GM12878 (cell line): ENCODE measurements around the gene ORAI1. TPM values are rescaled to one million over a fixed set of nuclear protein-coding genes. Genes with fewer than 3 reads are reported as not detected.
A peak's percentile ranks its signal among the peaks of the same experiment; 100 is the strongest.

ENCODE experiments used
- BRCA1 ChIP-seq: IDR thresholded peaks from 2 replicates; pipeline ENCODE4 v1.6.1; 2011; ENCODE audit warnings: low read depth, low read length, improper control_type of control experiment
- CHD2 ChIP-seq: IDR thresholded peaks from 2 replicates; pipeline ENCODE4 v1.6.1; 2011; ENCODE audit warnings: low read depth, low read length, improper control_type of control experiment, borderline replicate concordance
- EED ChIP-seq: sonication (generic); IDR thresholded peaks from 2 replicates; pipeline ENCODE4 v1.6.1; 2016; ENCODE audit warnings: antibody characterized with exemption, low read depth
- HDGF ChIP-seq: fragments of 450-650 bp; IDR thresholded peaks from 2 replicates; pipeline ENCODE4 v1.6.1; 2016; ENCODE audit warnings: antibody characterized with exemption
- MEF2B ChIP-seq: fragments of 450-650 bp; IDR thresholded peaks from 2 replicates; pipeline ENCODE4 v1.6.1; 2018; ENCODE audit warnings: mild to moderate bottlenecking, moderate library complexity; ENCODE audit not compliant: partially characterized antibody, poor library complexity, severe bottlenecking
- SREBF1 ChIP-seq: IDR thresholded peaks from 2 replicates; pipeline ENCODE4 v1.6.1; 2012; ENCODE audit warnings: mild to moderate bottlenecking, low read length
- TCF7 ChIP-seq: IDR thresholded peaks from 2 replicates; pipeline ENCODE4 v1.6.1; 2014; ENCODE audit warnings: antibody characterized with exemption, borderline replicate concordance
- ZNF622 ChIP-seq: fragments of 450-650 bp; IDR thresholded peaks from 2 replicates; pipeline ENCODE4 v1.6.1; 2017; ENCODE audit warnings: mild to moderate bottlenecking, inconsistent platforms
- polyA plus RNA-seq, 11 experiments: library from polyadenylated mRNA; depleted of rRNA in 4 of 11; unstranded in 6 of 11; stranded (reverse) in 5 of 11; fragments of >200 nt; fragmentation: Nextera tagmentation in 4 of 11; fragmentation: Illumina TruSeq in 1 of 11; extraction: Ambion mirVana in 4 of 11; extraction: Trizol in 1 of 11; gene quantifications; 1 replicate in 1 of 11; 2 replicates in 10 of 11; pipeline versions ENCODE4 v1.2.1 to v1.2.3, GENCODE V29; 2011 to 2016; ENCODE audit warnings: inconsistent platforms in 2 of 11, missing spikeins in 2 of 11, low read depth in 1 of 11
- total RNA-seq, 4 experiments: library from RNA; depleted of rRNA in 3 of 4; stranded (reverse); fragments of >200 nt in 3 of 4; fragmentation: Illumina TruSeq in 1 of 4; extraction: Trizol in 1 of 4; gene quantifications; 2 replicates each; pipeline versions ENCODE4 v1.2.1 to v1.2.3, GENCODE V29; 2013 to 2021
- TF ChIP-seq, protein P1 (sequence below): IDR thresholded peaks from 2 replicates; pipeline ENCODE4 v1.6.1; 2012; ENCODE audit warnings: improper control_type of control experiment, low read depth, low read length; ENCODE audit not compliant: insufficient replicate concordance
- TF ChIP-seq, protein P2 (sequence below): fragments of 450-650 bp; IDR thresholded peaks from 2 replicates; pipeline ENCODE4 v1.6.1; 2017; ENCODE audit warnings: borderline replicate concordance
- TF ChIP-seq, protein P3 (sequence below): IDR thresholded peaks from 2 replicates; pipeline ENCODE4 v1.6.1; 2011; ENCODE audit warnings: mild to moderate bottlenecking, low read depth, low read length, moderate library complexity; ENCODE audit not compliant: insufficient replicate concordance
- TF ChIP-seq, protein P4 (sequence below): IDR thresholded peaks from 2 replicates; pipeline ENCODE4 v1.6.1; 2011; ENCODE audit warnings: low read depth, mild to moderate bottlenecking, low read length, moderate library complexity, borderline replicate concordance; ENCODE audit errors: extremely low read depth
- TF ChIP-seq, protein P5 (sequence below): fragments of 450-650 bp; IDR thresholded peaks from 2 replicates; pipeline ENCODE4 v1.6.1; 2016; ENCODE audit warnings: mild to moderate bottlenecking
- TF ChIP-seq, protein P6 (sequence below): fragments of 450-650 bp; IDR thresholded peaks from 2 replicates; pipeline ENCODE4 v1.6.1; 2016; ENCODE audit warnings: mild to moderate bottlenecking

Gene ORAI1
- total and polyA plus RNA-seq, 10 of the 15 experiments (the other 5 are each of a cell fraction or from before 2014, with no cell fraction given), result 5.5 to 33.1 (median 11.8) TPM

DNA sequence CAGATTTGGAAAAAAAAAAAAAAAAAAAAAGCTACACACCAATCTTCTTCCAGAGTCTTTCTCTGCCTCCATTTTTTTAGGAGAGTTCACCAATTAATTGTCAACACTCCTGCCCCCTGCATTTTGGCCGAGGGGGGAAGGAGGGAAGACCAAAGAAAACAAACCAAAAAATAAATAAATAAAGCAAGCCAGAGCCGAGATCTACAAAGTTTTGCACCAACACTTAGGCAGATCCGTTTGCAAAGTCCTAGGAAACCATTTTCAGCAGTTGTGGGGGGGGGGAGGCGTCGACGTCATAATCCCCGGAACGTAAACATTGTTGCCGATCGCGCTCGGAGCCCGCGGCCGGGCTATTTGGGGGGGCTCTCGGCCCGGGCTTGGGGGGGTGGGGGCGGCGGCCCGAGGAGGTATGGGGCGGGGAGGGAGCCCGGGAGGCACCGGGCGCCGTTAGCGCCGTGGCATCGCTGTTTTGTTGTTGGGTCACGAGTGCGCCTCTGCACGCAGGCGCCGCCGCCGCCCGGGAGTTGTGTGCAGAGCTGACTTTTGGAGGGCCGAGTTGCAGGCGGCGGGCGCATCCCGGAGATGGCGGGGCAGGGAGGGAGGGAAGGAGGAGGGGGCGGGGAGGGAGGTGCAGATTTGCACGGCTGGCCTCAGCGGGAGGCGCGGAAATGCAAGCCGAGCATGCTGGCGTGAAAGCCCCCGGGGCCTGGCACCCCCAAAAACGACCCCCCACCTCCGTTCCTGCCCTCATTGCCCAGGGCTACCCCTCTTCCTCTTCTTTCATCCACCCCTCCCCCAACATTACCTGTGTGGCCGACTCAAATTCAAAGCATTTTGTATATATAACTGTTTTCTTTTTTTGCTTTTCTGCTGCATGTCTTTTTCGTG lies 46.1 kb upstream of the ORAI1 start (continued):
- TF ChIP-seq, protein P1, sequence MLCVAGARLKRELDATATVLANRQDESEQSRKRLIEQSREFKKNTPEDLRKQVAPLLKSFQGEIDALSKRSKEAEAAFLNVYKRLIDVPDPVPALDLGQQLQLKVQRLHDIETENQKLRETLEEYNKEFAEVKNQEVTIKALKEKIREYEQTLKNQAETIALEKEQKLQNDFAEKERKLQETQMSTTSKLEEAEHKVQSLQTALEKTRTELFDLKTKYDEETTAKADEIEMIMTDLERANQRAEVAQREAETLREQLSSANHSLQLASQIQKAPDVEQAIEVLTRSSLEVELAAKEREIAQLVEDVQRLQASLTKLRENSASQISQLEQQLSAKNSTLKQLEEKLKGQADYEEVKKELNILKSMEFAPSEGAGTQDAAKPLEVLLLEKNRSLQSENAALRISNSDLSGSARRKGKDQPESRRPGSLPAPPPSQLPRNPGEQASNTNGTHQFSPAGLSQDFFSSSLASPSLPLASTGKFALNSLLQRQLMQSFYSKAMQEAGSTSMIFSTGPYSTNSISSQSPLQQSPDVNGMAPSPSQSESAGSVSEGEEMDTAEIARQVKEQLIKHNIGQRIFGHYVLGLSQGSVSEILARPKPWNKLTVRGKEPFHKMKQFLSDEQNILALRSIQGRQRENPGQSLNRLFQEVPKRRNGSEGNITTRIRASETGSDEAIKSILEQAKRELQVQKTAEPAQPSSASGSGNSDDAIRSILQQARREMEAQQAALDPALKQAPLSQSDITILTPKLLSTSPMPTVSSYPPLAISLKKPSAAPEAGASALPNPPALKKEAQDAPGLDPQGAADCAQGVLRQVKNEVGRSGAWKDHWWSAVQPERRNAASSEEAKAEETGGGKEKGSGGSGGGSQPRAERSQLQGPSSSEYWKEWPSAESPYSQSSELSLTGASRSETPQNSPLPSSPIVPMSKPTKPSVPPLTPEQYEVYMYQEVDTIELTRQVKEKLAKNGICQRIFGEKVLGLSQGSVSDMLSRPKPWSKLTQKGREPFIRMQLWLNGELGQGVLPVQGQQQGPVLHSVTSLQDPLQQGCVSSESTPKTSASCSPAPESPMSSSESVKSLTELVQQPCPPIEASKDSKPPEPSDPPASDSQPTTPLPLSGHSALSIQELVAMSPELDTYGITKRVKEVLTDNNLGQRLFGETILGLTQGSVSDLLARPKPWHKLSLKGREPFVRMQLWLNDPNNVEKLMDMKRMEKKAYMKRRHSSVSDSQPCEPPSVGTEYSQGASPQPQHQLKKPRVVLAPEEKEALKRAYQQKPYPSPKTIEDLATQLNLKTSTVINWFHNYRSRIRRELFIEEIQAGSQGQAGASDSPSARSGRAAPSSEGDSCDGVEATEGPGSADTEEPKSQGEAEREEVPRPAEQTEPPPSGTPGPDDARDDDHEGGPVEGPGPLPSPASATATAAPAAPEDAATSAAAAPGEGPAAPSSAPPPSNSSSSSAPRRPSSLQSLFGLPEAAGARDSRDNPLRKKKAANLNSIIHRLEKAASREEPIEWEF, result no peak
- TF ChIP-seq BRCA1 (no peak), TCF7 (no peak), HDGF (no peak), ZNF622 (no peak), CHD2 (0 out of 2 replicates have a peak, but pooled peaks have one; percentile 3), EED (no peak), MEF2B (no peak), SREBF1 (no peak)
- TF ChIP-seq, protein P2, sequence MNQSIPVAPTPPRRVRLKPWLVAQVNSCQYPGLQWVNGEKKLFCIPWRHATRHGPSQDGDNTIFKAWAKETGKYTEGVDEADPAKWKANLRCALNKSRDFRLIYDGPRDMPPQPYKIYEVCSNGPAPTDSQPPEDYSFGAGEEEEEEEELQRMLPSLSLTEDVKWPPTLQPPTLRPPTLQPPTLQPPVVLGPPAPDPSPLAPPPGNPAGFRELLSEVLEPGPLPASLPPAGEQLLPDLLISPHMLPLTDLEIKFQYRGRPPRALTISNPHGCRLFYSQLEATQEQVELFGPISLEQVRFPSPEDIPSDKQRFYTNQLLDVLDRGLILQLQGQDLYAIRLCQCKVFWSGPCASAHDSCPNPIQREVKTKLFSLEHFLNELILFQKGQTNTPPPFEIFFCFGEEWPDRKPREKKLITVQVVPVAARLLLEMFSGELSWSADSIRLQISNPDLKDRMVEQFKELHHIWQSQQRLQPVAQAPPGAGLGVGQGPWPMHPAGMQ, result no peak
- TF ChIP-seq, protein P3, sequence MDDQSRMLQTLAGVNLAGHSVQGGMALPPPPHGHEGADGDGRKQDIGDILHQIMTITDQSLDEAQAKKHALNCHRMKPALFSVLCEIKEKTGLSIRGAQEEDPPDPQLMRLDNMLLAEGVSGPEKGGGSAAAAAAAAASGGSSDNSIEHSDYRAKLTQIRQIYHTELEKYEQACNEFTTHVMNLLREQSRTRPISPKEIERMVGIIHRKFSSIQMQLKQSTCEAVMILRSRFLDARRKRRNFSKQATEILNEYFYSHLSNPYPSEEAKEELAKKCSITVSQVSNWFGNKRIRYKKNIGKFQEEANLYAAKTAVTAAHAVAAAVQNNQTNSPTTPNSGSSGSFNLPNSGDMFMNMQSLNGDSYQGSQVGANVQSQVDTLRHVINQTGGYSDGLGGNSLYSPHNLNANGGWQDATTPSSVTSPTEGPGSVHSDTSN, result no peak
- TF ChIP-seq, protein P4, sequence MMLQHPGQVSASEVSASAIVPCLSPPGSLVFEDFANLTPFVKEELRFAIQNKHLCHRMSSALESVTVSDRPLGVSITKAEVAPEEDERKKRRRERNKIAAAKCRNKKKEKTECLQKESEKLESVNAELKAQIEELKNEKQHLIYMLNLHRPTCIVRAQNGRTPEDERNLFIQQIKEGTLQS, result no peak
- TF ChIP-seq, protein P5, sequence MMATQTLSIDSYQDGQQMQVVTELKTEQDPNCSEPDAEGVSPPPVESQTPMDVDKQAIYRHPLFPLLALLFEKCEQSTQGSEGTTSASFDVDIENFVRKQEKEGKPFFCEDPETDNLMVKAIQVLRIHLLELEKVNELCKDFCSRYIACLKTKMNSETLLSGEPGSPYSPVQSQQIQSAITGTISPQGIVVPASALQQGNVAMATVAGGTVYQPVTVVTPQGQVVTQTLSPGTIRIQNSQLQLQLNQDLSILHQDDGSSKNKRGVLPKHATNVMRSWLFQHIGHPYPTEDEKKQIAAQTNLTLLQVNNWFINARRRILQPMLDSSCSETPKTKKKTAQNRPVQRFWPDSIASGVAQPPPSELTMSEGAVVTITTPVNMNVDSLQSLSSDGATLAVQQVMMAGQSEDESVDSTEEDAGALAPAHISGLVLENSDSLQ, result no peak
- TF ChIP-seq, protein P6, sequence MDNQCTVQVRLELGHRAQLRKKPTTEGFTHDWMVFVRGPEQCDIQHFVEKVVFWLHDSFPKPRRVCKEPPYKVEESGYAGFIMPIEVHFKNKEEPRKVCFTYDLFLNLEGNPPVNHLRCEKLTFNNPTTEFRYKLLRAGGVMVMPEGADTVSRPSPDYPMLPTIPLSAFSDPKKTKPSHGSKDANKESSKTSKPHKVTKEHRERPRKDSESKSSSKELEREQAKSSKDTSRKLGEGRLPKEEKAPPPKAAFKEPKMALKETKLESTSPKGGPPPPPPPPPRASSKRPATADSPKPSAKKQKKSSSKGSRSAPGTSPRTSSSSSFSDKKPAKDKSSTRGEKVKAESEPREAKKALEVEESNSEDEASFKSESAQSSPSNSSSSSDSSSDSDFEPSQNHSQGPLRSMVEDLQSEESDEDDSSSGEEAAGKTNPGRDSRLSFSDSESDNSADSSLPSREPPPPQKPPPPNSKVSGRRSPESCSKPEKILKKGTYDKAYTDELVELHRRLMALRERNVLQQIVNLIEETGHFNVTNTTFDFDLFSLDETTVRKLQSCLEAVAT, result peak; percentile 64; the same call in 1 of the 2 replicates
